Measurements from ENCODE around the gene SFMBT1. TPM values are rescaled to one million over a fixed set of nuclear protein-coding genes. Genes with fewer than 3 reads are reported as not detected.

The SFMBT1 gene
- polyA plus RNA-seq, 3 donors: 0.61 to 2.7 (median 0.91) TPM

DNA sequence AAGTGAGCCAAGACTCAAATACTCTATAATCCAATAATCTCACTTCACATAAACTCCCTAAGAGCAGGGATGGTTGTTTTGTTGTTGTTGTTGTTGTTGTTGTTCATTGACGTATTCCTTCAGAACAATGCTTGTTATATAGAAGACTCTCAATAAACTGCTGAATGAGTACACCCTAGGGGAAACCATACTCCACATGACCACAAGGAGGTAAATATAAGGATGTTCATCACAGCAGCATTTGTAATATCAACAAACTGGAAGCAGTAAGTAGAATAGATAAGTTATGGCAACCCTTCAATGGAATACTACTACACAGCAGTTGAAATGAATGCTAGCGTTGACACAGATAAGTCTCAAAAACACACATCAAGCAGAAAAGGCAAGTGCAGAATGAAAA lies 86.1 kb downstream of the SFMBT1 start:
- Histone ChIP-seq H3K27ac (ENCODE audit: low read depth in 1 of 2, low read length in 2 of 2) (no peak overlapping the region), H3K36me3 (replicated peaks in 1 of 2; ENCODE audit: control insufficient read depth in 1 of 2, insufficient read depth in 2 of 2, low read length in 2 of 2) (no peaks in the 10 kb centered on the region), H3K4me3 (replicated peaks in 1 of 3; ENCODE audit: low read depth in 2 of 3, low read length in 3 of 3) (no peak overlapping the region), H3K79me2 (ENCODE audit: insufficient read depth, low read length) (no peaks in the 10 kb centered on the region), H4K20me1 (ENCODE audit: insufficient read depth, low read length) (no peaks in the 10 kb centered on the region), H2AFZ (ENCODE audit: insufficient read depth, low read depth, low read length, poor library complexity, severe bottlenecking) (no peak overlapping the region), H3K9ac (ENCODE audit: insufficient read depth, low read length, poor library complexity, severe bottlenecking) (no peak overlapping the region), H3K27me3 (ENCODE audit: control insufficient read depth in 2 of 2, insufficient read depth in 2 of 2, low read length in 2 of 2) (no peaks in the 10 kb centered on the region), H3K4me1 (ENCODE audit: control insufficient read depth in 1 of 2, insufficient read depth in 2 of 2, low read length in 2 of 2) (no peaks in the 10 kb centered on the region), H3K9me3 (replicated peaks in 1 of 2; ENCODE audit: control insufficient read depth in 1 of 2, insufficient read depth in 1 of 2, low read length in 2 of 2) (no peaks in the 10 kb centered on the region), H3K4me2 (replicated peaks; ENCODE audit: extremely low read depth, low read length, poor library complexity, severe bottlenecking) (no peak overlapping the region)
- Mint-ChIP-seq H3K36me3 (peaks cover 14 to 15% of the 10 kb centered on the region in 2 donors), H3K4me3 (no peak overlapping the region), H3K27me3 (ENCODE audit: low read depth in 3 of 3) (peaks cover 0 to 3% (median 1%) of the 10 kb centered on the region in 3 donors), H3K27ac (no peak overlapping the region), H3K9me3 (no peaks in the 10 kb centered on the region), H3K4me1 (peaks cover 6% of the 10 kb centered on the region)
- TF ChIP-seq, protein P1, sequence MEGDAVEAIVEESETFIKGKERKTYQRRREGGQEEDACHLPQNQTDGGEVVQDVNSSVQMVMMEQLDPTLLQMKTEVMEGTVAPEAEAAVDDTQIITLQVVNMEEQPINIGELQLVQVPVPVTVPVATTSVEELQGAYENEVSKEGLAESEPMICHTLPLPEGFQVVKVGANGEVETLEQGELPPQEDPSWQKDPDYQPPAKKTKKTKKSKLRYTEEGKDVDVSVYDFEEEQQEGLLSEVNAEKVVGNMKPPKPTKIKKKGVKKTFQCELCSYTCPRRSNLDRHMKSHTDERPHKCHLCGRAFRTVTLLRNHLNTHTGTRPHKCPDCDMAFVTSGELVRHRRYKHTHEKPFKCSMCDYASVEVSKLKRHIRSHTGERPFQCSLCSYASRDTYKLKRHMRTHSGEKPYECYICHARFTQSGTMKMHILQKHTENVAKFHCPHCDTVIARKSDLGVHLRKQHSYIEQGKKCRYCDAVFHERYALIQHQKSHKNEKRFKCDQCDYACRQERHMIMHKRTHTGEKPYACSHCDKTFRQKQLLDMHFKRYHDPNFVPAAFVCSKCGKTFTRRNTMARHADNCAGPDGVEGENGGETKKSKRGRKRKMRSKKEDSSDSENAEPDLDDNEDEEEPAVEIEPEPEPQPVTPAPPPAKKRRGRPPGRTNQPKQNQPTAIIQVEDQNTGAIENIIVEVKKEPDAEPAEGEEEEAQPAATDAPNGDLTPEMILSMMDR (IDR thresholded peaks at IDR 0.05): no peak
- intact Hi-C loops (cut with micrococcal nuclease): no loop called here
- no CpG with 5 or more reads among the region's 2 CpGs for WGBS (ENCODE audit: insufficient coverage)
- no peak for DNase-seq

DNA sequence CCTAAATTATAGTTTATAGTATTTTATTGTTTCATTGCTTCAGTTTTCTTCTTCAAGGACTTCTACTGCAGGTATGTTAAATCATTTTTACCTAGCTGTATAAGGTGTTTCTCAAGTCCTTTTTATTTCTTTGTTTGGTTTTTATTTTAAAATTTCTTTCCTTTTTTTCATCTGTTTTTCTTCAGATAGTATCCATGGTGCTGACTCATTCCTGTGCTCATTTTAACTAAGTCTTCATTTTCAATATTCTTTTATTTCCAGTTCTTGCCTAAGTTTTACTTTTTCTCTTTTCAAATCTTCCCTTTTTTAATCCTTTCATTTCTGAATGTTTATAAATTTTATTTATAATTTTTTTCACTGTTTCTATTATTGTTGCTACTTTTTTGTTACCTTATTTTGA lies 106.3 kb downstream of the SFMBT1 start:
- peaks cover 10 to 20% of the 10 kb centered on the region in 2 donors for H3K36me3 Mint-ChIP-seq
- H3K4me1 Mint-ChIP-seq: peaks cover 2% of the 10 kb centered on the region
- Histone ChIP-seq H3K9ac (ENCODE audit: insufficient read depth, low read length, poor library complexity, severe bottlenecking) (no peak overlapping the region), H2AFZ (ENCODE audit: insufficient read depth, low read depth, low read length, poor library complexity, severe bottlenecking) (no peak overlapping the region), H3K9me3 (replicated peaks in 1 of 2; ENCODE audit: control insufficient read depth in 1 of 2, insufficient read depth in 1 of 2, low read length in 2 of 2) (no peaks in the 10 kb centered on the region), H3K27me3 (ENCODE audit: control insufficient read depth in 2 of 2, insufficient read depth in 2 of 2, low read length in 2 of 2) (no peaks in the 10 kb centered on the region), H4K20me1 (ENCODE audit: insufficient read depth, low read length) (no peaks in the 10 kb centered on the region), H3K4me2 (replicated peaks; ENCODE audit: extremely low read depth, low read length, poor library complexity, severe bottlenecking) (no peak overlapping the region), H3K27ac (ENCODE audit: low read depth in 1 of 2, low read length in 2 of 2) (no peak overlapping the region), H3K36me3 (replicated peaks in 1 of 2; ENCODE audit: control insufficient read depth in 1 of 2, insufficient read depth in 2 of 2, low read length in 2 of 2) (no peaks in the 10 kb centered on the region), H3K4me3 (replicated peaks in 1 of 3; ENCODE audit: low read depth in 2 of 3, low read length in 3 of 3) (no peak overlapping the region), H3K4me1 (ENCODE audit: control insufficient read depth in 1 of 2, insufficient read depth in 2 of 2, low read length in 2 of 2) (no peaks in the 10 kb centered on the region), H3K79me2 (ENCODE audit: insufficient read depth, low read length) (no peaks in the 10 kb centered on the region)
- TF ChIP-seq, protein P1 (IDR thresholded peaks at IDR 0.05): no peak
- H3K4me3 Mint-ChIP-seq: no peak overlapping the region
- DNase-seq: no peak
- H3K27me3 Mint-ChIP-seq (ENCODE audit: low read depth in 3 of 3): peaks cover 0 to 1% (median 0%) of the 10 kb centered on the region in 3 donors
- intact Hi-C loops (cut with micrococcal nuclease): loop anchor here in 1 of 2 donors (10.0 kb wide), 1 partner anchor 135 kb away; no protein-coding TSS in a partner anchor
- no peaks in the 10 kb centered on the region for H3K9me3 Mint-ChIP-seq
- no peak overlapping the region for H3K27ac Mint-ChIP-seq
